DND-41 (cell line): ENCODE data around the gene PRKACA.

Experiments used
- ATAC-seq: fragments of 200-7000 bp; cut with Tn5 transposase; 3 replicates; pipeline ENCODE4 v1.9.1; 2021; ENCODE audit warnings: low read depth; ENCODE audit not compliant: insufficient read depth
- DNase-seq: peaks from one replicate; pipeline ENCODE4 v3.0.0-alpha.2; 2020
- H2AFZ ChIP-seq: 2 replicates; pipeline ENCODE4 v1.6.0; 2012; ENCODE audit warnings: low read depth, low read length
- H3K27ac ChIP-seq: 2 replicates; pipeline ENCODE4 v1.5.1; 2012; ENCODE audit warnings: low read length, inconsistent platforms
- H3K27me3 ChIP-seq: fragments of 200-600 bp; sonication (generic); 2 replicates; pipeline ENCODE4 v1.6.0; 2012; ENCODE audit warnings: low read length, mild to moderate bottlenecking, inconsistent platforms; ENCODE audit not compliant: insufficient read depth, poor library complexity
- H3K36me3 ChIP-seq: 2 replicates; pipeline ENCODE4 v1.5.1; 2012; ENCODE audit warnings: low read length, inconsistent platforms; ENCODE audit not compliant: insufficient read depth
- H3K4me1 ChIP-seq: 2 replicates; pipeline ENCODE4 v1.5.1; 2012; ENCODE audit warnings: mild to moderate bottlenecking, low read length; ENCODE audit not compliant: insufficient read depth
- H3K4me2 ChIP-seq: 2 replicates; pipeline ENCODE4 v1.6.0; 2012; ENCODE audit warnings: mild to moderate bottlenecking, moderate library complexity, low read length, inconsistent platforms; ENCODE audit not compliant: insufficient read depth
- H3K4me3 ChIP-seq, 2 experiments: fragments of 200-600 bp in 1 of 2; shearing (Covaris generic) in 1 of 2; 2 replicates each; pipeline ENCODE4 v1.5.1; 2012 to 2016; ENCODE audit warnings: inconsistent platforms in 2 of 2, low read length in 2 of 2, mild to moderate bottlenecking in 2 of 2, low read depth in 1 of 2, moderate library complexity in 1 of 2
- H3K79me2 ChIP-seq: 2 replicates; pipeline ENCODE4 v1.6.0; 2012; ENCODE audit warnings: low read length, inconsistent platforms; ENCODE audit not compliant: insufficient read depth
- H3K9ac ChIP-seq: 2 replicates; pipeline ENCODE4 v1.6.0; 2012; ENCODE audit warnings: low read depth, mild to moderate bottlenecking, inconsistent platforms, low read length, moderate library complexity
- H3K9me3 ChIP-seq: 2 replicates; pipeline ENCODE4 v1.5.1; 2012; ENCODE audit warnings: low read length, moderate library complexity, mild to moderate bottlenecking, inconsistent platforms; ENCODE audit not compliant: insufficient read depth, severe bottlenecking
- H4K20me1 ChIP-seq: 2 replicates; pipeline ENCODE4 v1.6.0; 2012; ENCODE audit warnings: low read length; ENCODE audit not compliant: insufficient read depth
- EZH2 ChIP-seq: IDR thresholded peaks from 3 replicates; pipeline ENCODE4 v1.6.1; 2012; ENCODE audit warnings: borderline replicate concordance, low read depth, mild to moderate bottlenecking, moderate library complexity, low read length, inconsistent platforms; ENCODE audit not compliant: severe bottlenecking
- TF ChIP-seq, protein P1 (sequence below): IDR thresholded peaks from 2 replicates; pipeline ENCODE4 v1.5.1; 2012; ENCODE audit warnings: borderline replicate concordance, low read length, moderate library complexity, mild to moderate bottlenecking; ENCODE audit not compliant: poor library complexity, severe bottlenecking; ENCODE audit errors: extremely low read depth

Gene PRKACA

DNA sequence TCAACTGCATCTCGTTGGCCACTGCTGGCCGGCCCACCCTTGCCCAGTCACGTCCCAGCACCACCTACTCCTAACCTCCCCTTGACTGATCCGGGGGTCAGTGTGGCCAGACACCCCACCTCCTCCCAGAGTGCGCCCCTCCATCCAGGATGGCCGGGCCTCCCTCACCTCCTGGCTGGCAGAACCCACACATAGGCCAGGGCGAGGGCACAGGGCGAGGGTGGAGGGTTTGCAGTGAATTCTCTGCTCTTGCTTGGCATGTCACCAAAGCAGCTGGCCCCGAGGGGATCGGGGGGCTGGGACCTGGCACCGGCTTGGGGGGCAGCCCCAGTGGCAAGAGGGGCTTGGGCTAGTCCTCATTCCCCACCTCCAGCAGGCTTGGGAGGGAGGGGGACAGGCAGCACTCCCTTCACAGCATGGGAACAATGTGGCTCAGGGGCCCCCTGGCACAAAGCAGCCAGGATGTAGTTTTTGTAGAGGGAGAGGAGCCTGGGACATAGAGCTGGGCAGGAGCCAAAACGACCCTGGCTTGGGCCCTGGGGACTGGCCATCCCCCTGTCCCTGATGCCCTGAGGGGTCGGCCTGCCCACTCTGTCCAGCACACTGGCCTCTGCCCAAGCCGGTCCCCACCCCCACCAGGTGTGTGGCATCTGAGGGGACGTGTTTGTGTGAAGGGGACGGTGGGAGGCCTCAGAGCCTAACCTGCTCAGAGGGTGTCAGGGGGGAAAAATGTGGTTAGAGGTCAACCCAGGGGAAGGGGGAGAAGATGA, 47.3 kb upstream of the PRKACA start:
- H3K9me3 ChIP-seq: no peaks in the 10 kb centered on the region
- no peak overlapping the region for H3K27ac ChIP-seq
- no peak overlapping the region for H3K9ac ChIP-seq
- H3K4me1 ChIP-seq: no peaks in the 10 kb centered on the region
- DNase-seq: no peak
- H2AFZ ChIP-seq: no peak overlapping the region
- no peaks in the 10 kb centered on the region for H3K79me2 ChIP-seq
- TF ChIP-seq EZH2: no peak
- peaks cover 24% of the 10 kb centered on the region for H3K36me3 ChIP-seq
- no peak overlapping the region for H3K4me2 ChIP-seq
- H3K4me3 ChIP-seq: no peak overlapping the region
- peaks cover 24% of the 10 kb centered on the region for H4K20me1 ChIP-seq
- no peak for ATAC-seq
- no peaks in the 10 kb centered on the region for H3K27me3 ChIP-seq

DNA sequence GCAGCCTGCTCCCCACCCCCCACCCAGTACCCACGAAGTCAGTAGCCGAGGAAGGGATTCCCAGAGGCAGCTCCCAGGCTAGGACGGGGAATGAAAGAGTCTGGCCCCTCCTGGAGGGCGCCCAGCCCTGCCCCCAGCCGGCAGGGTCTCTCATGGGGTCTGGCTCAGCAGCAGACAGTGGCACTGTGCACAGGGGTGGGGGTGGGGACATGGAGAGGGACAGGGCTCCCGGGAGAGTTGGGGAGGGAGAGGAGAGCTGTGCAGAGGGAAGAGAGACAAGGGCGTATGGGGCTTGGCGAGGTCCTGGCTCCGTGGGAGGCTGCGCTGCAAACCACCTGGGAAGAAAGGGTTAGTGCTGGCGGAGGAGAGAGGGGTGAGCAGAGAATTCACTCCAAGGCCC, 46.5 kb upstream of the PRKACA start:
- H3K4me2 ChIP-seq: no peak overlapping the region
- no peaks in the 10 kb centered on the region for H3K79me2 ChIP-seq
- peaks cover 24% of the 10 kb centered on the region for H3K36me3 ChIP-seq
- H3K27me3 ChIP-seq: no peaks in the 10 kb centered on the region
- TF ChIP-seq EZH2: no peak
- TF ChIP-seq, protein P1, sequence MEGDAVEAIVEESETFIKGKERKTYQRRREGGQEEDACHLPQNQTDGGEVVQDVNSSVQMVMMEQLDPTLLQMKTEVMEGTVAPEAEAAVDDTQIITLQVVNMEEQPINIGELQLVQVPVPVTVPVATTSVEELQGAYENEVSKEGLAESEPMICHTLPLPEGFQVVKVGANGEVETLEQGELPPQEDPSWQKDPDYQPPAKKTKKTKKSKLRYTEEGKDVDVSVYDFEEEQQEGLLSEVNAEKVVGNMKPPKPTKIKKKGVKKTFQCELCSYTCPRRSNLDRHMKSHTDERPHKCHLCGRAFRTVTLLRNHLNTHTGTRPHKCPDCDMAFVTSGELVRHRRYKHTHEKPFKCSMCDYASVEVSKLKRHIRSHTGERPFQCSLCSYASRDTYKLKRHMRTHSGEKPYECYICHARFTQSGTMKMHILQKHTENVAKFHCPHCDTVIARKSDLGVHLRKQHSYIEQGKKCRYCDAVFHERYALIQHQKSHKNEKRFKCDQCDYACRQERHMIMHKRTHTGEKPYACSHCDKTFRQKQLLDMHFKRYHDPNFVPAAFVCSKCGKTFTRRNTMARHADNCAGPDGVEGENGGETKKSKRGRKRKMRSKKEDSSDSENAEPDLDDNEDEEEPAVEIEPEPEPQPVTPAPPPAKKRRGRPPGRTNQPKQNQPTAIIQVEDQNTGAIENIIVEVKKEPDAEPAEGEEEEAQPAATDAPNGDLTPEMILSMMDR: no peak
- no peak overlapping the region for H3K4me3 ChIP-seq
- H3K27ac ChIP-seq: no peak overlapping the region
- H4K20me1 ChIP-seq: peaks cover 24% of the 10 kb centered on the region
- ATAC-seq: no peak
- no peak for DNase-seq
- no peaks in the 10 kb centered on the region for H3K9me3 ChIP-seq
- no peak overlapping the region for H2AFZ ChIP-seq
- H3K9ac ChIP-seq: no peak overlapping the region
- H3K4me1 ChIP-seq: no peaks in the 10 kb centered on the region

DNA sequence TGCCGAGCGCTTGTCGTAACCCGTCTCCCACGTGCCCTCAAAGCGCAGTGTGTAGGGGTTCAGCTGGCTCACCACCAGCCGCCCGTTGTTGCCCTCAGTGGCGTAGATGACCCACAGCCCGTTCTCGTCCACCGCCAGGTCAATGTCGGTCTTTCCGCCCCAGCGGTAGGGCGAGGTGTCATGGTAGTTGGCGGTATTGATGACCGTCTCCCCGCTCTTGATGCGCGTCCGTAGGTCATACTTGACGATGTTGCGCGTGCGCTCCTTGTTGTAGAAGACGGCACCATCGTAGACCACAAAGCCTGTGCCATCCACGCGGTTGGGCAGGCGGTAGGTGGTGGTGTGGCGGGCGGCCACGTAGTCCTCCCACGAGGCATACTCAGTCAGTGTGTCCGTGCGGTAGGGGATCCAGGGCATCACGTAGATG, 45.3 kb upstream of the PRKACA start:
- H3K36me3 ChIP-seq: peaks cover 28% of the 10 kb centered on the region
- DNase-seq: no peak

DNA sequence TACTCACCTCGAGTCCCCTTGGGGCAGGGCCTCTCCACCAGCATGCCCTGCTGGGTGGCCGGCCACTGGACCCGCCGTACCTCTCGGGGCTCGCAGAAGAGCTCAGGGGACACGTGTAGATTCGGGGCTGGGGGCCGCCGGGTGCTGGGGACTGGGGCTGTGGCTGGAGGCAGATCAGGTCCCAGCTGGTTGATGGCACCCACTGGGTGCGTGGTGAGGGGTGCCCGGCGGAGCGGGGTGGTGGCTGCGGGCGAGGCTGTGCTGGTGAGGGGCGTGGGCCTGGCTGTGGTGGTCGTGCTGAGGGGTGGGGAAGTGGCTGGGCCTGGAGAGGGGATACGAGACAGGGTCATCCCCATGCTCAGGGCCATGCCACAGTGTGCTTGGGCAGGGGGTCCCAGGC, 43.7 kb upstream of the PRKACA start:
- Histone ChIP-seq H3K27ac (no peak overlapping the region), H3K4me1 (no peaks in the 10 kb centered on the region), H3K79me2 (no peaks in the 10 kb centered on the region), H3K9me3 (no peaks in the 10 kb centered on the region), H3K4me2 (no peak overlapping the region), H3K4me3 (no peak overlapping the region), H3K36me3 (peaks cover 43% of the 10 kb centered on the region), H3K27me3 (no peaks in the 10 kb centered on the region), H4K20me1 (peaks cover 21% of the 10 kb centered on the region), H2AFZ (no peak overlapping the region), H3K9ac (no peak overlapping the region)
- no peak for TF ChIP-seq EZH2
- TF ChIP-seq, protein P1: no peak
- no peak for ATAC-seq
- no peak for DNase-seq

More for the DNA sequence above, 45.3 kb upstream of the PRKACA start:
- H3K9ac ChIP-seq: no peak overlapping the region
- no peak overlapping the region for H3K4me3 ChIP-seq
- no peak for ATAC-seq
- H4K20me1 ChIP-seq: peaks cover 21% of the 10 kb centered on the region
- no peaks in the 10 kb centered on the region for H3K9me3 ChIP-seq
- H3K27ac ChIP-seq: no peak overlapping the region
- no peaks in the 10 kb centered on the region for H3K4me1 ChIP-seq
- H3K4me2 ChIP-seq: no peak overlapping the region
- H3K79me2 ChIP-seq: no peaks in the 10 kb centered on the region
- TF ChIP-seq, protein P1: no peak
- no peak for TF ChIP-seq EZH2
- H3K27me3 ChIP-seq: no peaks in the 10 kb centered on the region
- H2AFZ ChIP-seq: no peak overlapping the region
